Measurements from ENCODE around the gene P2RY8.

- peak; percentile 35 to 73 (median 46) for TF ChIP-seq POLR2AphosphoS5 (IDR thresholded peaks at IDR 0.05)
- no peak for TF ChIP-seq POLR2A (IDR thresholded peaks at IDR 0.05)
- no peak for TF ChIP-seq CTCF (IDR thresholded peaks at IDR 0.05 in 8 of 11, conservative IDR thresholded peaks at IDR 0.05 in 3 of 11)
Measured at GRCh38 chrX:1420371-1420770, 116.6 kb downstream of the P2RY8 start.

Data from spleen (tissue), 7 donors.